Progenitor cell of endocrine pancreas (in vitro differentiated cells): Measurements from ENCODE around the gene RRAGC. TPM values are rescaled to one million over a fixed set of nuclear protein-coding genes. Genes with fewer than 3 reads are reported as not detected.

ENCODE experiments used
- DNase-seq: peaks from one replicate; pipeline ENCODE4 v3.0.0; 2021; ENCODE audit warnings: low spot score; ENCODE audit not compliant: unreplicated experiment
- H3K27ac Mint-ChIP-seq: 2 replicates; pipeline ENCODE4 v1.8.0; 2021; ENCODE audit warnings: mild to moderate bottlenecking, moderate library complexity, mixed read lengths
- H3K27me3 Mint-ChIP-seq: 2 replicates; pipeline ENCODE4 v1.8.0; 2021; ENCODE audit warnings: mixed read lengths
- H3K36me3 Mint-ChIP-seq: 2 replicates; pipeline ENCODE4 v1.8.0; 2022; ENCODE audit warnings: mixed read lengths; ENCODE audit not compliant: insufficient read depth
- H3K4me1 Mint-ChIP-seq: 2 replicates; pipeline ENCODE4 v1.8.0; 2021; ENCODE audit warnings: low read depth, mixed read lengths
- H3K4me3 Mint-ChIP-seq: 2 replicates; pipeline ENCODE4 v1.8.0; 2021; ENCODE audit warnings: low read depth, mild to moderate bottlenecking, moderate library complexity, mixed read lengths
- H3K9me3 Mint-ChIP-seq: 2 replicates; pipeline ENCODE4 v1.8.0; 2021; ENCODE audit warnings: low read depth, mixed read lengths
- CTCF ChIP-seq: fragments of 200-600 bp; sonication (generic); IDR thresholded peaks from one replicate; pipeline ENCODE4 v1.5.0; 2021; ENCODE audit warnings: antibody characterized with exemption, mild to moderate bottlenecking; ENCODE audit not compliant: unreplicated experiment
- total RNA-seq: library from RNA; stranded (reverse); gene quantifications from 2 replicates; pipeline ENCODE4 v1.2.1, GENCODE V29; 2021

The RRAGC gene
- total RNA-seq, 1 donor from 2014 or later, result 19.7 TPM

- no peak overlapping the region for H3K27ac Mint-ChIP-seq
- H3K4me1 Mint-ChIP-seq, result peaks cover 9% of the 10 kb centered on the region
- H3K27me3 Mint-ChIP-seq, result peaks cover 70% of the 10 kb centered on the region
- H3K4me3 Mint-ChIP-seq, result peak overlapping the region; percentile 68
- H3K36me3 Mint-ChIP-seq, result no peaks in the 10 kb centered on the region
- H3K9me3 Mint-ChIP-seq, result peaks cover under 1% of the 10 kb centered on the region
- DNase-seq, result no peak
- no peak for TF ChIP-seq CTCF
Observed at GRCh38 chr1:38804062-38804886, 55.3 kb downstream of the RRAGC start.

DNA sequence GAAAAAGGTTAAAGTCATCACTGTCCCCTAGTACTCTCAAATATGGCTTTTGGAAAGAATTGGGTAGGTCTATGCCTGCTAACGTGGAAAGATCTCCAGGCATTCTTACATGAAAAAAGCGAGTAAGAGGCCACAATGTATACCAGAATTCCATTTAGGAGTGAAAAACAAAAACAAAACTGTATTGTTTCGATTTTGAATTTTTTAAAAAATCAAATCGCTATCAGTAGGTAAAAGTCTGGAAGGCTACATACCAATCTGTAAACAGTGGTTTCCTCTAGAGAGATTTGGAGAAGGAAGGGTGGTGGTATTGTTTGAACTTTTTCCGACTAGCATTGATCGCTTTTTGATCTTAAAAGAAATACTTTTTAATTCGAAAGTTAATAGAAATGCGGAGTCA lies 55.9 kb downstream of the RRAGC start:
- peak overlapping the region; percentile 63 for H3K4me3 Mint-ChIP-seq
- DNase-seq, result no peak
- H3K4me1 Mint-ChIP-seq, result peaks cover 9% of the 10 kb centered on the region
- H3K27me3 Mint-ChIP-seq, result peaks cover 64% of the 10 kb centered on the region
- no peaks in the 10 kb centered on the region for H3K36me3 Mint-ChIP-seq
- H3K9me3 Mint-ChIP-seq, result peaks cover 4% of the 10 kb centered on the region
- no peak for TF ChIP-seq CTCF
- H3K27ac Mint-ChIP-seq, result no peak overlapping the region

DNA sequence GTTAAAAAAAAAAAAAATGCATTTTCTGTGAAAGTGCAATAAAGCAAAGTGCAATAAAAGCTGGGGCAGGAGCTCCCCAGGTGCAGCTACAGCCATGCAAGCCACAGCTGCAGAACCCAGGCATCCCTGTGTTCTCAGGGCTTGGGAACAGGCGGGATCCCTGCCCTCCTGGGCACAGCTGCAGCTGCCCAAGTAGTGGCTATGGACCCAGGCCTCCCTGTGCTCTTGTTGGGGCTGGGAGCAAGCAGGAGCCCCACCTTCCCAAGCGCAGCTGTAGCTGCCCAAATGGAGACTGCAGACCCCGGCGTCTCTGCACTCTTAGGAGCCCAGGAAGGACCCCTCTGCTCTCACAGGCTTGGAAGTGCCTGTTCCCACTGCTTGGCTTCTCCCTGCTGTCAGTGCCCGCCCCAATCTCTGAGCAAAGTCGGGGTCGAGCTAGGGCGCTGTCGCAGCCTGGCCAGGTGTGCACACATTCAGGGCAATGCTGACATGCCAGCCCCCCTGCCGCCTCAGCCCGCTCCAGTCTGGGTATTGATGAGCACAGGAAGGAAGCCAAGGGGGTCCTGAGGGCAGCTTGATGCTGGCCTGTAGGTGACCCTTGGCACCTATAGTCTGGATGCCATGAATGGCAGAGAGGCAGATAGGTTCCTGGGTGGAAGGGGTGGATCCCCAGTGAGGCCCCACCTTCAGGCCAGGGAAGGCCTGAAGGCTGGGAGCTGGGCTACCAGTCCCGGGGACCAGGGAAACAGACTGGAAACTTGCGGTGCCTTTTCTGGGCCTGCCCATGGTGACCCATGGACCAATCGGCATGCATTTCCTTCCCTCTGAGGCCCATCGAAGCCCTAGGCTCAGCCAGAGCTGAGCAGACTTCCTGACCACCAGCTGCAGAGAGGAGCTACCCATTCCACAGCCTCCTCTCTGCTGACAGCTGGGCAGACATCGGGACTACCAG lies 58.6 kb downstream of the RRAGC start:
- peaks cover 9% of the 10 kb centered on the region for H3K4me1 Mint-ChIP-seq
- no peak for TF ChIP-seq CTCF
- no peak overlapping the region for H3K4me3 Mint-ChIP-seq
- peaks cover 40% of the 10 kb centered on the region for H3K27me3 Mint-ChIP-seq
- H3K9me3 Mint-ChIP-seq, result peaks cover 4% of the 10 kb centered on the region
- no peak for DNase-seq
- H3K27ac Mint-ChIP-seq, result no peak overlapping the region
- H3K36me3 Mint-ChIP-seq, result no peaks in the 10 kb centered on the region

DNA sequence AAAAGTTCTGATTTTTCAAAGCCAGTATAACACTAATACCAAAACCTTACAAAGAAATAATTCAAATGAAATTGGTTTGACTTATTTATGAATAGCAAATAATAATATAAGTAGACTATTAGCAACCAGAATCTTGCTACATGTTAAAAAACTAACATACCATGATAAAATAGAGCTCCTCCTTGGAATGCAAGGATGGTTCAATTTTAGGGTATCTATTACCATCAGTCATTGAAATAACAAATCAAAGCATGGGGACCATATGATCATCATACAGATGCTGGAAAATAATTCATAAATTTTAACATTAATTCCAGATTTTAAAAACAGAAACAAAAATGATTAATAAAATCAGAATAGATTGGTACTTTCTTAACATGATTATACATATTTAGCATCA lies 66.3 kb downstream of the RRAGC start:
- Mint-ChIP-seq H3K4me3 (no peak overlapping the region), H3K27me3 (peaks cover 24% of the 10 kb centered on the region), H3K36me3 (no peaks in the 10 kb centered on the region), H3K4me1 (no peaks in the 10 kb centered on the region), H3K9me3 (peaks cover 6% of the 10 kb centered on the region), H3K27ac (no peak overlapping the region)
- DNase-seq, result no peak
- no peak for TF ChIP-seq CTCF

DNA sequence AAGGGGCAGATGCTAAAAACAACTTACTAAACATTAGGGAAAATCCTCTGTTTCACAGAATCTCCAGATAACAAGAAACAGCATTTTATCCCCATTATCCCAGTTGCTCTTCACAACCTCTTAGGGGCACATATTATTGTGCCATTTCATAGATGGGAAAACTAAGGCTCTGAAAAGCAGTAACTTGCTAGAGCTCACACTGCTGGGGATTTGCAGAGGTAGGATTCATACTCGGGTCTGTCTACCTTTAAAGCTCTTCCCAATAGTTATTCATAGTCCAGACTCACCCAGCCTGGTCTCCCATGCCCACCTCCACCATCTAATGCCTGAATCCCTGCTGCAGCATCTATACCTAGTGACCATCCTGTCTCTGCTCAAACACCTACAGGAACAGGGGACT lies 67.7 kb downstream of the RRAGC start:
- no peak for TF ChIP-seq CTCF
- no peaks in the 10 kb centered on the region for H3K4me1 Mint-ChIP-seq
- no peak overlapping the region for H3K4me3 Mint-ChIP-seq
- no peak for DNase-seq
- no peaks in the 10 kb centered on the region for H3K36me3 Mint-ChIP-seq
- no peak overlapping the region for H3K27ac Mint-ChIP-seq
- H3K27me3 Mint-ChIP-seq, result peaks cover 32% of the 10 kb centered on the region
- H3K9me3 Mint-ChIP-seq, result peaks cover 6% of the 10 kb centered on the region
